Umbilical cord (tissue), 2 donors: ENCODE results near the gene ENDOU. TPM values are rescaled to one million over a fixed set of nuclear protein-coding genes. Genes with fewer than 3 reads are reported as not detected.
A peak's percentile ranks its signal among the peaks of the same experiment; 100 is the strongest.
"Not testable (repeated sequence)": the region's sequence is repeated elsewhere in the genome, so short reads cannot be mapped to it uniquely, and the experiment has no call there.

ENCODE experiments used
- DNase-seq: peaks from one replicate; pipeline ENCODE4 v3.0.0-alpha.2; 2015; ENCODE audit warnings: low spot score
- total RNA-seq: library from RNA; depleted of rRNA; stranded (reverse); fragments of >200 nt; gene quantifications from one replicate; pipeline ENCODE4 v1.2.3, GENCODE V29; 2014; ENCODE audit warnings: low replicate concordance; ENCODE audit not compliant: insufficient read depth

The ENDOU gene
- total RNA-seq, 1 donor from 2014 or later: 2.9 TPM

DNA sequence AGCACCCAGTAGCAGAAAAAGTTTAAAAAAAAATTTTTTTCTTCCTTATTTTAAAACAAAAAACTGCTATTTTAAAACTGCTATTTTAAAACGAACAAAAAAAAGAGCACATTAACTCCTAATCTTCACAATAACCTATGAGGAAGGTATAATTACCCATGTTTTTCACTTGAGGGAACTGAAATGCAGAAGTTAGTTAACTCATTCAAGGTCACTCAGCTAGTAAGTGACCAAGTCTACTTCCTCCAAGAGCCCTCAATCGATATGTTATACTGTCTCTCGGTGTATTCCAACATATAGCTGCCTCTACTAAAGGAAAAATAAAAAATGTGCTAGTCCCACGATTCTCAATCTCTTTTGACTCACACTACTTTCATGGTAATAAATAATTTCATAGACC, 27.2 kb downstream of the ENDOU start:
- no peak for DNase-seq

DNA sequence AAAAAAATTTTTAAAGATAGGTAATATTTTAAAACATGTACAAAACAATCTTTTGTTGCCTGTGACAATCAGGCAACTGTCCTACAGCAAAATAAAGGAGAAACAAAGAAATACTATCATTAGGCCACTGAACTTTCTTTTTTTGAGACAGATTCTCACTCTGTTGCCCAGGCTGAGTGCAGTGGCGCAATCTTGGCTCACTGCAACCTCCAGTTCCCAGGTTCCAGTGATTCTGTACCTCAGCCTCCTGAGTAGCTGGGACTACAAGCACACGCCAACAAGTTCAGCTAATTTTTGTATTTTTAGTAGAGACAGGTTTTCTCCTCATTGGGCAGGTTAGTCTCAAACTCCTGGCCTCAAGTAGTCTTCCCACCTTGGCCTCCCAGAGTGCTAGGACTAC, 36.1 kb downstream of the ENDOU start:
- DNase-seq: no peak

- DNase-seq: no peak
Observed at GRCh38 chr12:47687636-47688035, 37.7 kb downstream of the ENDOU start.

DNA sequence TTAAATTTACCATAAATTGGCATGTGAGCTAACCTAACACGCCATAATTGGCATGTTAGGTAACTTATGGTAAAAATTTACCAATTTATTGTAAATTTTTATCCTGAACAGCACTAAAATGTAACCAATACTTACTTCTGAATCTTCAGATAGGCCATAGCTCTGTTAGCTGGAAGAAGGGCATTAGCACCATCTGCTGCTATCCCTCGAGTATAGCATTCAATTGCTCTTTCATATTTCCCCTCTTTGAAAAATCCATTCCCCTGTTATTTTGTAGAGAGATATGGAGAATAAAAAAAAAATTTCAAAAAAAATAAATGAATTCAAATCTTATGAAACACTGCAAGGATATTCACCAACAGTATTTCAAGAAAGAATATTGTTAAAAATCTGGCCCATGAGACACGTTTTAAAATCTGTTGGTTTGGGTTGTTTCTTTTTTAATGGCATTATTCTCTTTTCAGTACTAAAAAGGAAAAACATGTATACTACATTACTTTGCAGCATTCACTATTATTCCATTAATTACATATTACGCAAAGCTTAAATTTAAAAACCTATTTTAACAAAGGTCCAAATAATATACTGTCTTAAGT, 38.5 kb downstream of the ENDOU start:
- peak; percentile 61 for DNase-seq

DNA sequence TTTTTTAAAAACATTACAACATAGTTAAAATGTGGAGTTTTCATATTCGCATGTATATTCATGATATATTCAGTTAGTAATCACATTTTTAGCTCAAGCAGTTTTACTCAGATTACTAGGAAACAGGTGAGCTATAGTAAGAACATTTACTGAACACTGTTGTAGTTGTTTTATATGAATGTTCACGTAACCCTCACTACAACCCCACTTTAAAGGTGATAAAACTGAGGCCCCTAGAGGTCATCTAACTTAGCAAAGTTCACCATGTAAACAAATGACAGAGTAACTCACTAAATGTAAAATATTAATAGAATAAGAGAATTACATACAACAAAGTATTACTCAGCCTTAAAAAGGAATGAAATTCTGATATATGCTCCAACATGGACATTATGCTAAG, 45.5 kb downstream of the ENDOU start:
- DNase-seq: no peak

- no peak for DNase-seq
Observed at GRCh38 chr12:47672068-47672467, 53.2 kb downstream of the ENDOU start.

- DNase-seq: not testable (repeated sequence)
Observed at GRCh38 chr12:47667935-47668334, 57.4 kb downstream of the ENDOU start.

Other genes starting within 250 kb of the ENDOU start
- gene RPAP3, start 19.5 kb downstream of the ENDOU start, total RNA-seq: 49.6 TPM
- 6.0 TPM for gene RAPGEF3, start 33.4 kb upstream of the ENDOU start, total RNA-seq
- 5.1 TPM for gene SLC48A1, start 47.7 kb upstream of the ENDOU start, total RNA-seq
- gene HDAC7, start 94.4 kb upstream of the ENDOU start, total RNA-seq: 23.6 TPM
- gene VDR, start 179.5 kb upstream of the ENDOU start, total RNA-seq: 4.1 TPM
- gene TMEM106C, start 238.1 kb upstream of the ENDOU start, total RNA-seq: 35.6 TPM